Stimulated activated CD4-positive, alpha-beta T cell treated with anti-CD3 and anti-CD28 coated beads, TNF-alpha, amount 100 ng/mL, for 1 hour (primary cell): ENCODE measurements around the gene OR8B4.
"Not testable (repeated sequence)": the region's sequence is repeated elsewhere in the genome, so short reads cannot be mapped to it uniquely, and the experiment has no call there.

Experiments
- DNase-seq, 3 donors: peaks; one replicate each; pipeline ENCODE4 v3.0.0-alpha.2; 2020; ENCODE audit warnings: low read depth in 3 of 3, low spot score in 1 of 3

Gene OR8B4

DNA sequence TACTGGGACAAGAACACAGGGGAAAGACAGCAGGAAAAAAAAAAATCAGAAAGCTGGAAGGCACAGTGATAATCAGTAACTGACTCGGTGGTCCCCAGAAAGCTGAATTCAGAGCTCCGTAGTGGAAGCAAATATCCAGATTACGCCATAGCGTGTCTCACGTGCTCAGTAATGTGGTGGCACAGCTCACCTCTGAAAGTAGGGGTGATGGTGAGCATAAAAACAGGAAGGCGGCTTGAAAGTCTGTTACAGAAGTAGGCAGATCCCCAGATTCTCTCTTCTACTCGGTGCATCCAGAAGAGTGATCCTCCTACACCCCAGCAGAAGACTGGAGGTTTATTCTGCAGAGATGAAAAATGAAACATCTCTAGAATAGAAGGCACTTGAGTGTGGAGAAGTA, 14.8 kb downstream of the OR8B4 start:
- DNase-seq = no peak

DNA sequence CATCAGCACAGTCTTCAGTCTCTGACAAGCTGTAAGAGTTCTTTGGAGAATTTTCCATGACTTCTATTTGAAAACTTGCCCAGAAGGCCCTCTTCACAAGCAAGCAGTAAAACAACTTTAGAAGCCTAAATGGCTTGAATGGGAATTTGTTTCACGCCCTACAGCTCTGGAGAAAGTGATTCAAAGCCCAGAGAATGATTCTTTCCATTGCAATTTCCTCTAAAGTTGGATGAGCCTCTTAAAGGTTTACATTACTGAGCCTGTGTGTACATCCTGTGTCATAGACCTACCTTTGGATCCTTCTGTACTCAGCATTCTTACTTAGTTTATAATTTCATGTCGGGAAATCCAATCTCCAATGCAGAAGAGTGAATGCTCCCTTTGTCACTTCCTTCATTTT, 19.1 kb downstream of the OR8B4 start:
- DNase-seq = no peak

DNA sequence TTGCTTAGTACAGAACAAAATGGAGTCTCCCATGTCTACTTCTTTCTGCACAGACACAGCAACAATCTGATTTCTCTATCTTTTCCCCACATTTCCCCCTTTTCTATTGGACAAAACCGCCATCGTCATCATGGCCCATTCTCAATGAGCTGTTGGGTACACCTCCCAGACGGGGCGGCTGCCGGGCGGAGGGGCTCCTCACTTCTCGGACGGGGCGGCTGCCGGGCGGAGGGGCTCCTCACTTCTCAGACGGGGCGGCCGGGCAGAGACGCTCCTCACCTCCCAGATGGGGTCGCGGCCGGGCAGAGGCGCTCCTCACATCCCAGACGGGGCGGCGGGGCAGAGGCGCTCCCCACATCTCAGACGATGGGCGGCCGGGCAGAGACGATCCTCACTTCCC, 21.5 kb downstream of the OR8B4 start:
- DNase-seq = not testable (repeated sequence)

DNA sequence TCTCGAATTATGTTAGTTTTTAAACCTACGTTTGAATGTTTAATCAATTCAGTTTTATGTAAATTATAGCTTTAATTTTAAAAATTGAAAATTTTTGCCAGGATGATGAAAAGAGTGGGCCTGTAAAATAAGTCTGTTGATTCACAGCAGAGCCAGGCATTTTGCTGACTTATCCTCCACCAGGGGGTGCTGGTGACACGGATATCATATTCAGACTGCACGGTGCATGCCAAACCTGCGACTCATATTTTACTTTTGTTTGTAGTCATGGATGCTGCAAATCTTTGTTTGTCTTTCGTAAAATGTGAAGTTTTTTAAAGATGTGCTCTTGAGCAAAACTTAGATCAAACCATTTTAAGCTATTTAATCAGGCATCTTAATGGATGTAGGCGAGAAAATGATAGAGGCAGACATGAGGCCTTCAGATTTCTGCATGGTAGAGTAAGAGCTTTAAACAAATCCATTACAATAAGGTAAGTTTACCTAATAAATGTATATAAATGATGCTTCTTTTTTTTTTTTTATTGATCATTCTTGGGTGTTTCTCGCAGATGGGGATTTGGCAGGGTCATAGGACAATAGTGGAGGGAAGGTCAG, 22.2 kb downstream of the OR8B4 start:
- no peak for DNase-seq

DNA sequence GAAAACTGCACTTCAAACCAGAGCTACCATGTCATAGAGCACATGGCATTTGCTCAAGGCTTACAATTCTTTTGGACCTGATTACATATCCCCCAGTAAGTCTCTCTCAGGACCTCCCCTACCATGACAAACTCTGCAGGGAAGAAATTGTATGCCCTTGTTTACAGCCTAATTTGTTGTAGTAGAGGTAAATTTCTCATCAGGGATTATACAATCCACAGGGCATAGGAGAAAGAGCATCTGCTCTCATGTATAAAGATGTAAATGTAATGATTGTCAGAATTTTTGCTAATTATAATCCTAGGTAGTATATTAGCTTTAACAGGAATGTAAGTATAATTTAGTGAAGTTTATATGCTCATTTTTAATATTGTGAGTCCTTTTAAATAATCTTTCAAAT, 25.7 kb downstream of the OR8B4 start, which contains the start of gene OR8B3:
TSS of gene OR8B3 (minus strand) at position 101 of the 400 bp plus-strand sequence. CDS start 1,673 bp downstream, outside the sequence.
- DNase-seq = no peak

DNA sequence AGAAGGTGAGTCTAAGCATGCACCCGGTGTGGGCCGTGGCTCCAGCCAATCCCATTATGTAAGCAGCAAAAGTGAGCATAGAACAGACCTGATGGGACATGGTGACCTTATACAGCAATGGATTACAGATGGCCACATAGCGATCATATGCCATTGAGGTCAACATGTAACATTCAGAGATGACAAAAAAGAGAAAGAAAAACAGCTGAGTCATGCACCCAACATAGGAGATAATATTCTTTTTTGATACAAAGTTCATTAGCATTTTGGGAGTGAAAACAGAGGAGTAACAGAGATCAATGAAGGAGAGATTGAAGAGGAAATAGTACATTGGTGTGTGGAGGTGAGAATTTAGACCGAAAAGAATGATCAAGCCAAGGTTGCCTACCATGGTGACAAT, 27.8 kb downstream of the OR8B4 start:
- not testable (repeated sequence) for DNase-seq

DNA sequence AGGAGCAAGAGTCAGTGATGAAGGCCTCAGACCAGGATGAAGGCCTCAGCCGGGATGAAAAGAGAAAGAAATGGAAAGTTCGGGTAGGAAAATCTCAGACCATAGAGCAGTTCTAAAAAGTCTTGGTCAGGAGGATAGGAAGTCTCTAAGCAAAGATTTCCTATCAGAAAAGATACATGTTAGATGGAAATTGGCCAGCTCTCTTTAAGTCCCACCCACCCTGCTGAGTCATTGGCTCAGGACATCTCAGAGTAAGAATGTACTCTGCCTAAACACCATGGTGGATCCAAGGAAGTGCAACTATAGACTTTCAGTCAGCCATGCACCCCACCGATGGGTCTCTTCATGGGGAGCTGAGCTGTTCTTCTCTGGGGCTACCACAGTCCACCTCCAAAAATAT, 30.3 kb downstream of the OR8B4 start:
- no peak for DNase-seq

DNA sequence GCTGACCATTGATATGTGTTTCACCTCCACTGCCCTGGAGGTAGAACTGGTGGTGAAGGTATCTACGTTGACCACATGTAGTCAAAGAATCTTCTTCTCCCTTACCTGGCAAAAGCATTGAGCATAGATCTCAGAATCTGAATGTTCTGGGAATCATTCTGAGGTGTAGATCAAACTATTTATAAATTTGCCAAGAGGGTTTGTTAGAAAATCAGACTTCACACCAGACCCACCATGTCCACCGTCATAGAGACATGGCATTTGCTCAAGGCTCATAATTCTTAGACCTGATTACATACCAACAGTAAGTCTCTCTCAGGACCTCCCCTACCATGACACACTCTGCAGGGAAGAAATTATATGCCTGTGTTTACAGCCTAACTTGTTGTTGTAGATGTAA, 40.3 kb downstream of the OR8B4 start, which contains the start of gene OR8B2:
TSS of gene OR8B2 (minus strand) at position 101 of the 400 bp plus-strand sequence. CDS start 1,156 bp downstream, outside the sequence.
- no peak for DNase-seq

DNA sequence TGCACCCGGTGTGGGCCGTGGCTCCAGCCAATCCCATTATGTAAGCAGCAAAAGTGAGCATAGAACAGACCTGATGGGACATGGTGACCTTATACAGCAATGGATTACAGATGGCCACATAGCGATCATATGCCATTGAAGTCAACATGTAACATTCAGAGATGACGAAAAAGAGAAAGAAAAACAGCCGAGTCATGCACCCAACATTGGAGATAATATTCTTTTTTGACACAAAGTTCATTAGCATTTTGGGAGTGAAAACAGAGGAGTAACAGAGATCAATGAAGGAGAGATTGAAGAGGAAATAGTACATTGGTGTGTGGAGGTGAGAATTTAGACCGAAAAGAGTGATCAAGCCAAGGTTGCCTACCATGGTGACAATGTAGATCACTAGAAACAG, 41.8 kb downstream of the OR8B4 start:
- not testable (repeated sequence) for DNase-seq

DNA sequence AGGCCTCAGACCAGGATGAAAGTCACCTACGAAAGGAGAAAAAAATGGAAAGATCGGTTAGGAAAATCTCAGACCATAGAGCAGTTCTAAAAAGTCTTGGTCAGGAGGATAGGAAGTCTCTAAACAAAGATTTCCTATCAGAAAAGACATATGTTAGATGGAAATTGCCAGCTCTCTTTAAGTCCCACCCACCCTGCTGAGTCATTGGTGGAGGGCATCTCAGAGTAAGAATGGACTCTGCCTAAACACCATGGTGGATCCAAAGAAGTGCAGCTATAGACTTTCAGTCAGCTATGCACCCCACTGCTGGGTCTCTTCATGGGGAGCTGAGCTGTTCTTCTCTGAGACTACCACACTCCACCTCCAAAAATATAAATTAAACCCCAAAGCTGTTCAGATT, 44.1 kb downstream of the OR8B4 start:
- no peak for DNase-seq

DNA sequence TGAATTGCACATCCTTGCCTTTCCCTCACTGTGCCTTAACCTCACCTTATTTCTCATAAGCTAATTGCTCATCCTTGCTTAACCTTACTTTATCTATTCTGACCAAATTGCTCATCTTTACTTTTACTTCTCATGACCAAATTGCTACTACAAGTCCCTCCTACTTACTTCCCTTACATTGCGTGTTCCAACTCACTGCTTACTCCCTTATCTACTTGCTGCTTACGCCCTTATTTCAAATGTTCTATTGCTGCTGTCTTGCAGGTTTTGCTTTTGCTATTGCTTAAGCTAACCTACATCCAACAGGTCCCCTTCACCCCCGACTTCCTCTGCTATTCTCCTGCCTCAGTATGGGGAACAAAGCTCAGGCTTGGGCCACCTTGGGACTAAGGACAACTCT, 48.4 kb downstream of the OR8B4 start:
- DNase-seq = no peak
